ENCODE measurements around the gene VPS45.

GRCh38 chr1:150093805-150094204 is 26.2 kb downstream of the VPS45 start:
- TF ChIP-seq CTCF (conservative IDR thresholded peaks at IDR 0.05; ENCODE audit: low read depth, low read length) = no peak
- TF ChIP-seq EZH2phosphoT487 (IDR thresholded peaks at IDR 0.05; ENCODE audit: borderline replicate concordance, low read length) = no peak

Data from PC-3 (cell line).